ENCODE results near the gene CSPG4. TPM values are rescaled to one million over a fixed set of nuclear protein-coding genes. Genes with fewer than 3 reads are reported as not detected.
A peak's percentile ranks its signal among the peaks of the same experiment; 100 is the strongest.

CSPG4 gene
- total and polyA plus RNA-seq, 2 of the 8 experiments (the other 6 are each of a cell fraction or from before 2014, with no cell fraction given), result 1.4 to 3.0 TPM

GRCh38 chr15:75732177-75732808 is 19.6 kb upstream of the CSPG4 start:
- Histone ChIP-seq H3K9me3 (ENCODE audit: insufficient read depth in 2 of 2, low read depth in 1 of 2, low read length in 1 of 2) (no peaks in the 10 kb centered on the region), H3K4me2 (ENCODE audit: insufficient read depth in 1 of 2, low read depth in 2 of 2, low read length in 2 of 2) (no peak overlapping the region), H4K5ac (ENCODE audit: insufficient read length, low read depth, low read length) (no peak overlapping the region), H3K4me3 (ENCODE audit: extremely low read depth in 1 of 4, insufficient read depth in 2 of 4, low read depth in 3 of 4, low read length in 4 of 4) (no peak overlapping the region), H3K14ac (ENCODE audit: insufficient read length) (no peak overlapping the region), H3K23ac (ENCODE audit: insufficient read length) (no peak overlapping the region), H2BK120ac (replicated peaks; ENCODE audit: low read depth, low read length) (no peak overlapping the region), H3K27me3 (replicated peaks in 1 of 4; ENCODE audit: control insufficient read depth in 3 of 4, extremely low read depth in 1 of 4, insufficient read depth in 3 of 4, low read length in 3 of 4) (no peaks in the 10 kb centered on the region; a peak in 3 of 7 replicates), H2AFZ (ENCODE audit: low read length) (peak overlapping the region; percentile 90; the same call in 1 of the 2 replicates), H3K4ac (replicated peaks; ENCODE audit: insufficient read length, low read depth, low read length) (no peak overlapping the region), H3K18ac (ENCODE audit: extremely low read depth, low read length) (peak overlapping the region; percentile 48), H2BK20ac (ENCODE audit: low read length) (no peak overlapping the region), H3K56ac (replicated peaks; ENCODE audit: insufficient read length, low read depth, low read length) (no peak overlapping the region), H3K79me2 (ENCODE audit: control insufficient read depth in 1 of 2, insufficient read depth in 2 of 2, low read length in 2 of 2) (no peaks in the 10 kb centered on the region; a peak in 1 of 4 replicates), H2BK15ac (ENCODE audit: low read length) (no peak overlapping the region), H4K20me1 (replicated peaks in 1 of 2; ENCODE audit: control insufficient read depth in 1 of 2, insufficient read depth in 2 of 2, low read length in 2 of 2) (peaks cover 0 to 2% of the 10 kb centered on the region in 2 experiments), H3K4me1 (replicated peaks in 1 of 4; ENCODE audit: control insufficient read depth in 3 of 4, insufficient read depth in 4 of 4, low read length in 3 of 4) (peaks cover 2 to 7% (median 2%) of the 10 kb centered on the region in 4 experiments; a peak in 5 of 7 replicates), H3K36me3 (ENCODE audit: control insufficient read depth in 2 of 4, insufficient read depth in 4 of 4, low read length in 3 of 4) (no peaks in the 10 kb centered on the region), H2BK12ac (ENCODE audit: low read depth, low read length) (peak overlapping the region; percentile 60; the same call in 1 of the 2 replicates), H2AK5ac (ENCODE audit: low read depth, low read length) (no peak overlapping the region), H4K8ac (ENCODE audit: extremely low read depth, insufficient read depth, low read length) (peak overlapping the region; percentile 79; the same call in 1 of the 2 replicates), H3K23me2 (ENCODE audit: low read depth, low read length) (no peaks in the 10 kb centered on the region), H3K9ac (replicated peaks in 1 of 4; ENCODE audit: extremely low read depth in 1 of 4, low read depth in 3 of 4, low read length in 3 of 4) (no peak overlapping the region), H4K91ac (replicated peaks; ENCODE audit: insufficient read length, low read length) (no peak overlapping the region), H2BK5ac (ENCODE audit: low read depth, low read length) (no peak overlapping the region), H3K27ac (ENCODE audit: low read depth, low read length) (no peak overlapping the region), H3K79me1 (ENCODE audit: low read depth, low read length) (peaks cover 3% of the 10 kb centered on the region; the same call in 1 of the 2 replicates)
- POLR2A ChIA-PET (ENCODE audit: partially characterized antibody), result no interaction called here
- FAIRE-seq (no peak), DNase-seq (ENCODE audit: low read depth in 1 of 2, low spot score in 2 of 2) (no peak)
- TF ChIP-seq CEBPB (IDR thresholded peaks at IDR 0.05; ENCODE audit: low read depth, low read length), result no peak
- no peak for TF ChIP-seq SP1 (IDR thresholded peaks at IDR 0.05; ENCODE audit: low read depth, low read length)
- peak; percentile 78; the same call in 1 of the 2 replicates for TF ChIP-seq KDM1A (IDR thresholded peaks at IDR 0.05; ENCODE audit: borderline replicate concordance, low read length)
- CTCF ChIA-PET (ENCODE audit: partially characterized antibody), result interaction anchor here (0.8 to 15.3 kb wide), 27 partner anchors 9 to 316 kb away, joined by 3 to 224 read pairs (median 4); a partner anchor contains a TSS
- 86% methylated on average over 10 of the region's 16 CpGs; no CpG with 5 or more reads in 1 of the 2 experiments for WGBS, 2 experiments (ENCODE audit: extremely low coverage in 1 of 2, insufficient coverage in 1 of 2, insufficient read length in 1 of 2, insufficient replicate concordance in 2 of 2, low coverage in 1 of 2, low lambda C conversion rate in 2 of 2, missing lambda C conversion rate in 1 of 2)

All from H1 (cell line).